Activated CD4-positive, alpha-beta T cell treated with anti-CD3 and anti-CD28 coated beads, Interleukin-2, amount 50 U/mL, for 4 hours (primary cell): ENCODE measurements around the gene TLX2.

Source experiments
- DNase-seq, 2 experiments: peaks; one replicate each; pipeline ENCODE4 v3.0.0-alpha.2; 2020

The TLX2 gene

DNA sequence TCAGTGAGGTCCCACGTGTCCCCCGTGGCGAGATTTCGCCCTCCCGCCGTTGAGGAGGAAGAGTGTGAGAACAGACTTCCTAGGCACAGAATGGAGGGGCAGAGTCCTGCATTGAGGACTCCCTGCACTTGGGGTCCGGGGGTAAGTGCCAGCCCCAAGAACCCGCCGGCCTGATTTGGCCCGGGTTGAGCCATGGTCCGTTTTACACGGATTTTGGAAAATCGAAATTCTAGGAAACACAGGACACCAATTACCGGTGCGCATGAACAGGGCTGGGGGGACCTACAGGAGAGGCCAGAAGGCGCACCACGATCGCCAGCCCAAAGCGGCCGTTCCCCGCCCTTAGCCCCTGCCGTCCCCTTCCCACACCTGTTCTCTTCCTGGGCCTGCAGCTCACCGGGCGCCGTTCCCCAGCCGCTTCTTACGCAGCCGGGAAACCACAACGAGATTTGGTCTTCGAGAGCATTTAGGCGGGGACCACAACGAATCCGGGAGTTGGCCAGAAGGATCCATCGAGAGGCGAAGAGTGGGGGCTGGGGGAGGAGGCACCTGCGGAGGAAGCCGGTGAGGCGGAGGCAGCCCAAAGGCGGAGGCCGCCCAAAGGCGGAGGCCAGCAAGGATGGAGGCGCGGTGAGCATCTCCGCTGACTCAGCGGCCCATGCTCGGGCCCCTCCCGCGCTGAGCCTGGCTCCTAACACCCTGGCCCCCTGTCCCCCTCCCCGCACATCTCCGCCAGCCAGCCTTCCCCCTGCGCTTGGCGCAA, 464 bp upstream of the TLX2 start:
- DNase-seq = no peak

DNA sequence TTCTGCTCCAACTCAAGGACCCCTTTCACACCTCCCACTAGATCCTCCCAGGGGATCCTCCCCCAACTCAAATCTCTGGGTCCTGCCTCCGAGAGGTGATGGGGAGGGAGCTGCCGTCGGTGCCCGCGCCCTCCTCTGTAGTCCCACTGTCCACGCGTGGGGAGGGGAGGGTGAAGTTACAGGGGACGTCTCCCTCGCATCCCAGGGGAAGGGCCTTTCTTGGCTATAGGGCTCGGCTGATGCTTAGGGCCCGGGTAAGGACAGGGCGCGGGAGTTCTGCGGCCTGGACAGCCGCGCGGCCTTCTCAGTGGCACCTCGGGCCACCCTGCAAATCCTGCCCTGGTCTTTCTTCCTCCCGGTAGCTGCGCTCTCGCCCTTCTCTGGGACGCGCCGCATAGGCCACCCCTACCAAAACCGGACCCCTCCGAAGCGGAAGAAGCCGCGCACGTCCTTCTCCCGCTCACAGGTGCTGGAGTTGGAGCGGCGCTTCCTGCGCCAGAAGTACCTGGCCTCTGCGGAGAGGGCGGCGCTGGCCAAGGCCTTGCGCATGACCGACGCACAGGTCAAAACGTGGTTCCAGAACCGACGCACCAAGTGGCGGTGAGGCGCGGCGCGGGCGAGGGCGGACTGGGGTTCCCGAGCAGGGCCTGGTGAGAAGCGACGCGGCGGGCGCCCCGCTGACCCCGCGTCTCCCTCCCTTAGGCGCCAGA, 1.2 kb downstream of the TLX2 start:
- DNase-seq = no peak

DNA sequence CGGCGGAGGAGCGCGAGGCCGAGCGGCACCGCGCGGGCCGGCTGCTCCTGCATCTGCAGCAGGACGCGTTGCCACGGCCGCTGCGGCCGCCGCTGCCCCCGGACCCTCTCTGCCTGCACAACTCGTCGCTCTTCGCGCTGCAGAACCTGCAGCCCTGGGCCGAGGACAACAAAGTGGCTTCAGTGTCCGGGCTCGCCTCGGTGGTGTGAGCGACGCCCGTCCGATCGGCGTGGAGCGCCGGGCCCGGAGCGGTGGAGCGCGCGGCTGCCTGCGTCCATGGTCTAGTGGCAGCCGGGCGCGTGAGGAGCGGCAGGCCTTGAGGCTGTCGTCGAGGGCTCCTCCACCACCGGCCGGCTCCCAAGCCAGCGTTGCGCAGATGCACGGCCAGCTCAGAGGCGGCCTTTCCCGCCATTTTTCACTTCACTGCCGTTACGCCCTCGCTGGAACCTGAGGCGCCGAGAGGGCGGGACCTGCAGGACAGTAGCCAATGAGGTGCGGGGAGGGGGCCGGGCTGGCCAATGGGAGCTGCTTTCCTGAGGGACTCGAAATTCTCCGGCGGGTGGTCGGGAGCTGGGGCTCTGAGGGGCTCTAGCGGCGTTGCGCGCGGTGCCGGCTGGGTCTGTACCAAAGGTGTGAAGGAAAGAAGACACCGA, 1.9 kb downstream of the TLX2 start:
- DNase-seq = peak; percentile 73 to 75

DNA sequence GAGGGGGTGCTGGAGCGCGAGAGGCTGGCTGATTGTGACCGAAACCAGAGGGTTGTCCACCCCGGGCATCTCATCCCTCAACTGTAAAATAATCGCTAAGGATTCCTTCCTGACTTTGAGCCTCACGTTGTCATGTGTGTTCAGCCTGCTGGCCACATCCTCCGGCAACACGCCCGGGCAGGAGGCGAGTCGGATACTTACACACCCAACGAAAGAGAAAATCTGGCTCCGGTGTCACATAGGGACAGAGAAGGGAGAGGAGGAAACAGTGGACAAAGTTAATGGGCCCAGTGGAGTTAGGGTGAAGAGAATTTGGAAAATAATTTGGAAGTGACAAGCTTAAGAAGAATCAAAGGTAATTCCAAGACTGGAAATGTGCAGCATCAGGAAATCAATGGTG, 2.4 kb downstream of the TLX2 start:
- DNase-seq = no peak

DNA sequence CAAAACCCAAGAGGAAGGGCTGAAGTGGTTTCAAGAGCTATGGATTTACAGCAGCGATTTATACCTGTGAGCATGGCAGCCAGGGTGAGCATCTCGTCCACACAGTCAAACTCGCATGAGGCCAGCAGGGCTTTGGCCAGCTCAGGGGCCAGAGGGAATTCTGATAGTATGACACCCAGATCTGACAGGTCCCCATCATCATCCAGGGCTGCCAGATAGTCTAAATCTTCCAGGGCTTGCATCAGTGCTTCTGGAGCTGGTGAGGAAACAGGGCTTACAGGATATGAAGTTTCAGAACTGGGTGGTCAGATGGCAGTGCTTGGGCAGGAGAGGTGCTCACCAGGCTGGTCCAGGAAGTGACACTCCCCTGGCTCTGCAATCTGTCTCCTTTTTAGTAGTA, 8.3 kb downstream of the TLX2 start:
- no peak for DNase-seq

DNA sequence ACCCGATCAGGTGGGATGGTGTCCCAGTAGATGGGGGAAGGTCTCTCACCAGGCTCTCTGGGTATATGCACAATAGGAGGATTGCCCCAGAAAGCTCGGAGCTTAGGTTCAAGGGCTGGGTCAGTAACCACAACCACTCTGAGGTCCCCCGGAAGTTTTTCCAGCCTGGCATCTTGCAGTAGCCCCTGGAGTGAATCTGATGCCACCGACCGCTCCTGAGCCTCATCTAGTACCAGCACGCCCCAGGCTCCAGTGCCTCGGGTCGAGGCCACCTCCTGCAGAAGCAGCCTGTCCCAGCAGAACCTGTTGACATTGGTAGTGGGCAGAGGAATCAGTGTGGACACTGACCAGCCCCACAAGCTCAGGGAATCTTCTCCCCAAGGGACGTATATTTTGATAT, 9.8 kb downstream of the TLX2 start:
- DNase-seq = no peak

DNA sequence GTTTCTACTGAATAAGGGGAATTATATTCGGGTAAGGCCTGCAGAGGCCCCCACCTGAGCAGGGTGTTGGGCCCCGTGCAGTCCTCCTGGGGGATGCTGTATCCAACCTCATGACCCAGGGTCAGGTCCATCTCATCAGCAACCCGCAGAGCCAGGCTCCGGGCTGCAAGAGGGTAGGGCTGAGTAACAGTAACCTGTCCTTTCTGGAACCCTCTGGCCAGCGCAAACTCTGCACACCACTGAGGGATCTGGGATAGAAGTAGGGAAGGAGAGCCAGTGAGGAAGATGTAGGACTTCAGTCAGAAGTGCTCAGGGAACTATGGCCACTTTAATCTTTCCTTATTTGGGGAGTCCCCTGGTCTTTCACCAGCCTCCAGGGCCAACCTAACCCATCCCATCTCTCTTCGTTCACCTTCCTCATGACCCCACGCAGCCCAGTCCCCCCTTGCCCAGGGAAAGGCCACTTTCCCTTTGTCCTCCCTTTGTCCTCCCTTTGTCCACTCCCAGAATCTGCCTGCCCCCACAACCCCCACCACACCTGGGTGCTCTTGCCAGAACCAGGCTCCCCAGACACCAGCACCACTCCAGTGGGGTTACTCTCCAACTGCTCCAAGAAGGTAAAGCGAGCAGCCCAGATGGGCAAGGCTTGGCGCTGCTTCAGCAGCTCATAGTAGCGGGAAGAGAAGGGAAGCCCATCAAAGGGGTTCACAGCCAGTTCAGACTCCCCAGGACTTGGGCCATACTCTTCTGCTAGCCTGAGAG, 10.9 kb downstream of the TLX2 start:
- no peak for DNase-seq

DNA sequence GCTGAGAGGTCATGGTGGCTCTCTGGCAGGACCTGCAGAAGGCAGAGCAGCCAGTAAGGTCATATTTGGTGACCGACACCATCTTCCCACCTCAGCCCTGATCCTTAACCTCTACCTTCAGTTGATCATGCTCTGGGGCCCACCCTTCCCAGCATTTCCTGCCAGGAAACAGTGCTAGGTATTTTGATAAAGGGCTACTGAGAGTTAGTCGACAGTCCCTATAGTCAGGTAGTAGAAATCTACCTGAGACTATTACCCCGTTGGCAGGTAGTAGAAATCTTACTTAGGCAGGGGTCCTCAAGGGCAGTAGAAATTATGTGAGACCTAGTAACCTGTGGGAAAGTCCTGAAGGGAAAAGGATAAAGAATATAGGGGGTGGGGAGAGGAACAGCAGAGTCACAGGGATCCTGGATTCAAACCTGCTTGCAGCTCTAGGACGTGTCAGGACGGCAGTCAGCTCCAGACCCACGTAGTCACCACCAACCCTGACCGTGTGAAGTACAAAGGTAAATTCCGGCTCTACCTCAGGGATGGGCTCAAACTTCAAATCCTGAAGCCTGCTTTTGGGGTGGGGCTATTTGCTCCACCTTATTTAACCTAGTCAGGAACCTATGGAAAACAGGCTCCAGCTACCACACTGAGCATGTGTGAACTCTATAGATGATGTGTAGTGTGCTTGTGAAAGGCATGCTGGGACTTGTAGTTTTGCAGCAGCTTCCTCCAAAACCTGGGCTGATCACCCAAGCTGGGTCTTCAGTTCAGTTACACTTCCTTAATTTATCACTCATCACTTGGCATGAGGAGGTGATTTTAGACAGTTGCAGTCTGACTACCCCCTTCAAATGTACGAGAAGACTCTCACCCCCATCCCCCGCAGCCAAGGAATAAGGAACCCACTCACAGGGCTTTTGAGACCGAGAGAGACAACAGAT, 11.7 kb downstream of the TLX2 start, which contains the start of gene DQX1:
TSS of gene DQX1 (minus strand) at position 515 of the 932 bp plus-strand sequence. CDS start at position 13, 502 bp downstream.
- no peak for DNase-seq

DNA sequence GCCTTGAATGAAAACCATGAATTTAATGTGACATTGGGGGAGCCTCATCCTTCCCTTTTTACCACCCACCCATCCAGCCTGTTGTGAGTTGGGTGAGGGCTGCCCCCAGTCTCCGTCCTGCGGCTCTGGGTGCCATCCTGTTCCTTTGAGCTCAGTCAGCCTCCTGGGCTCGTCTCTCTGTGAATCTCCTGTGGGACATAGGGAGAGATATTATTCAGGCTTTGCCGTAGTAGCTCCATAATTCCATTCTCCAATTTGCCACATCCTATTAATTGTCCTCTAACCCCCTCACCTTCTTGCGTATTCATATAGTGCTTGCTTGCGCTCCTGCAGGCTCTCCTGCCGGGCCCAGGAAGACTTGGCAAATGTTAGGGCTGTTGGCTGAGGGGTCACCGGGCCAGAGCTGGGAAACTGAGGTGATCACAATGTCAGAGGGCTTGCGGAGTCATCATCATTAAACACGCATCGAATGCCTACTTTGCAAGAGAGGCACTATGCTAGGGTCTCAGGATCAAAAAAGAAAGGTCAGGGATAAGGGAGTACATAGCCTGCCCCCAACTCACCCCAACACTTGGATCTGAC, 12.5 kb downstream of the TLX2 start:
- no peak for DNase-seq

DNA sequence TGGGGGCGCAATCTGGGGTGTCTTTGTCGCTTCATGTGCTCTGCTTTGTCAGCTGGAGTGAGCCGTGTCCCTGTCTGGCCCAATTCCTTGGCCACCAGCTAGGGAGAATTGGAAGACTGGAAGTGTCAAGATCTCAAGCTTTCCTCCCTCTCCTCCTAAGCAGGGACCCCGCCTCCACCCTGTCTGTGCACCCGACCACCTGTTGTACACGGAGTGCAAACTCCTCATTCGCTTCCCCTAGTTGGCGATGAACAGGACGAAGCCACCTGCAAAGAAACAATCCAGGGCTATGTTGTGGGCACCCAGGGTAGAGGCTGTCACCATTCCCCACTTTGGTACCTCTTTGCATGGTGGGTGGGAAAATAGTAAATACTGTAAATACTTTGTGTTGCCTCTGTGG, 13.5 kb downstream of the TLX2 start:
- DNase-seq = no peak

DNA sequence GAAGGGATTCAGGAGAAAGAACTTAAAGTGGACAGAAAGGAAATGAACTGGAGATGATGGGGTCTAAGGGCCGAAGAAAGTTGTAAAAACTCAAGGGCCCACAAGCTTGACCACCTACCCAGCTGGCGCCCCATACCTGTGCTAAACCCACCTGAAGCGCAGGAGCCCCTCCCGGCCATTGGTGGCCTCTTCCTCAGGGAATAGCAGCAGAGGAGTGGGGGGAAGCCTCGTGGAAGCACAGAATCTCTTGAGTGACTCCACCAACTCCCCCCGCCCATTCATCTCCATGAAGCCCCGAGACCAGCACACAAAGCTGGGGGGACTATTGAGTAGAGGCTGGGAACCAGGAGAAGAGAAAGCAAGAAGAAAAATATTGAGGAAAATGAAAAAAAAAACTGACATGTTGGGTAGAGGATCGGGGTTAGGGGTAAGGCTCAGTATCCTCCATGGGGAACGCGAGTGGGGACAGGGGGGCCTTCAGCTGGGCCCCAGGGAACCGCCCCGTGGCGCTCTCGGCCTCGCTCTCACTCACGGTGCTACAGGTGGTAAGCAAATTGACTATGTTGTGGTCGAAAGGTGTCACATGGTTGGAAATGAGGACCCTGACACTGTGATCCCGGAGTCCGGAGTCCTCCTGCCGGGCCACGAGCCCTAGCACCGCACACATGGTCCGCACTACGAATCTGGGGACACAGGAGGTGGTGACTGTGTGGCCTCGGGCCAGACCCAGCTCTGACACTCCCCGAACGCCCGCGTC, 14.5 kb downstream of the TLX2 start:
- DNase-seq = no peak

DNA sequence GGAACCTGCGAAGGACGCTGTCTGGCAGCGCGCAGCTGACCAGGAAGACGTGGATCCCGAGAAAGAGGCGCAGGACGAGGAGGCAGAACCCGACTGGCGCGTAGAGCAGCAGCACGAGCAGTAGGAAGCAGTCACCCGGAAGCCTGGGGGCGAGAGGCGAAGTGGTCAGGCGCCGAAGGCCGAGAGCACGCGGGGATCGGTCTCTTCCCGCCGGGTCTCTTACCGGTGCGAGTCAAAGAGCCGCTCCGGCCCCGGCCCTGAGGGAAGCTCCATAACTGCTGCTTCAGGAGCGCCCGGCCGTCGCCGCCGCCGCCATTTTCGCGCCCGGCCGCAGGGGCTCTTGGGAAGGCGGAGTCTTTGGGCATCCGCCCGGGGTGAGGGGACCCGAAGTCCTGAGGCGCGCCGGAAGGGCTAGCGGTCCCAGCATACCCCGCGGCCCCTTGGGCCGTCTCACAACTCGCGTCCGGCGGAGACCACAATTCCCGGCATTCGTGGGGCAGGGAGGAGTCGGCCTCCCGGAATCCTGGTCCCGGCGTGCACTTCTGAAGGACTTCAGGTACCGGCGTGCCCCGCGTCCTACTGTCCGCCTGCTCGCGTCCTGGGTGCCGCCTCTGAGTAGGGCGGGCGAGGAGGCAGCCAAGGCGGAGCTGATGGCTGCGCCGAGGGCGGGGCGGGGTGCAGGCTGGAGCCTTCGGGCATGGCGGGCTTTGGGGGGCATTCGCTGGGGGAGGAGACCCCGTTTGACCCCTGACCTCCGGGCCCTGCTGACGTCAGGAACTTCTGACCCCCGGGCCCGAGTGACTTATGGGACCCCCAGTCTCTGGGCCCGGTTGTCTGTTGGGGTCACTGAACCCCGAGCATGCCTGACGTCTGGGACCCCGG, 15.3 kb downstream of the TLX2 start, which contains the start of the genes AUP1 and HTRA2:
TSS of gene AUP1 (minus strand) at position 350 of the 882 bp plus-strand sequence. CDS start at position 273, 77 bp downstream.
TSS of gene HTRA2 (plus strand) at position 577 of the 882 bp plus-strand sequence. CDS start at position 651, 74 bp downstream.
- peak; percentile 79 to 81 for DNase-seq

DNA sequence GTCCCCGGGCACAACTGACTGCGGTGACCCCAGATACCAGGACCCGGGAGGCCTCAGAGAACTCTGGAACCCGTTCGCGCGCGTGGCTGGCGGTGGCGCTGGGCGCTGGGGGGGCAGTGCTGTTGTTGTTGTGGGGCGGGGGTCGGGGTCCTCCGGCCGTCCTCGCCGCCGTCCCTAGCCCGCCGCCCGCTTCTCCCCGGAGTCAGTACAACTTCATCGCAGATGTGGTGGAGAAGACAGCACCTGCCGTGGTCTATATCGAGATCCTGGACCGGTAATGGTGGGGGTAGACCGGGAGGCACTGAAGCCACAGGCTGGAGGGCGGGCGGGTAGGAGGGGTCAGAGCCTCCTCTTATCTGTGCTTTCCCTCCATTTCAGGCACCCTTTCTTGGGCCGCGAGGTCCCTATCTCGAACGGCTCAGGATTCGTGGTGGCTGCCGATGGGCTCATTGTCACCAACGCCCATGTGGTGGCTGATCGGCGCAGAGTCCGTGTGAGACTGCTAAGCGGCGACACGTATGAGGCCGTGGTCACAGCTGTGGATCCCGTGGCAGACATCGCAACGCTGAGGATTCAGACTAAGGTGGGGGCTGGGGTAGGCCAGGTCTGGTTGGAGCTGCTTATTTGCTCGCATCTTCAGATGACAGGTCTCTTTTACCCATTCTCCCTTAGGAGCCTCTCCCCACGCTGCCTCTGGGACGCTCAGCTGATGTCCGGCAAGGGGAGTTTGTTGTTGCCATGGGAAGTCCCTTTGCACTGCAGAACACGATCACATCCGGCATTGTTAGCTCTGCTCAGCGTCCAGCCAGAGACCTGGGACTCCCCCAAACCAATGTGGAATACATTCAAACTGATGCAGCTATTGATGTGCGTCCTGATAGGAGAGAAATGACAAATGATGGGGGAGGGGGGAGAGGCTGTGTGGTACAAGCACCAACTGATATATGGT, 16.3 kb downstream of the TLX2 start:
- peak in 1 of 2 experiments; percentile 26 for DNase-seq

DNA sequence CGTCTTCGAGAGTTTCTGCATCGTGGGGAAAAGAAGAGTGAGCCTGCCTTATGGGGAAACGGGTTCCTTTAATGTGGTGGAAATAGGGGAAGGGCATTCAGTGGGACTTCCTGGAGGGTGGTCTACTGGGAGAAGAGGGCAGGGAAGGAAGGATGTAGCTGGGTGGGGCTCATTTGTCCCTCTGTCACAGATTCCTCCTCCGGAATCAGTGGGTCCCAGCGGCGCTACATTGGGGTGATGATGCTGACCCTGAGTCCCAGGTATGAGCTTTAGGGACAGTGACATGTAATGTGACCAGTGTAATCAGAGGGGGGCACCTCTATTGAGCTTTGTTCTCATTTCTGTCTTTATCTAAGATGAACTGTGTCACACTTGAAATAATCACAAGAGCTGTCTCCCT, 17.4 kb downstream of the TLX2 start:
- DNase-seq = no peak

DNA sequence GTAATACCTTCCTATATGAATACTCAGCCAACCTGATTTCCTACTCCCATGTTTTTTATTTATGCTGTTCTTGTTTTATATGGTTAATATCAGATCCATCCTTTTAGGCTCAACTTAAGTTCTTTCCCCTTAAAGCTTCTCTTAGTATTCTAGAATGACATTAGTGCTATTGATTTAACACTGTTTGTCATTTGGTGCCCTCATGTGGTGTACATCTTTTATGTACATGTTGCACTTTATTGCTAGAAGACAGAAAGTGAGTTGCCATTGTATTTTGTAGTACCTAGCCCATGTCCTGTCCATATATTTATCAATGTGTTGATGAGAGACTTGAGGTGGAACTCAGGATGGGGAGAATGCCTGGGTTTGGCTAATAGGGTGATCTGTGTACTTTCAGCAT, 18.0 kb downstream of the TLX2 start:
- DNase-seq = no peak

DNA sequence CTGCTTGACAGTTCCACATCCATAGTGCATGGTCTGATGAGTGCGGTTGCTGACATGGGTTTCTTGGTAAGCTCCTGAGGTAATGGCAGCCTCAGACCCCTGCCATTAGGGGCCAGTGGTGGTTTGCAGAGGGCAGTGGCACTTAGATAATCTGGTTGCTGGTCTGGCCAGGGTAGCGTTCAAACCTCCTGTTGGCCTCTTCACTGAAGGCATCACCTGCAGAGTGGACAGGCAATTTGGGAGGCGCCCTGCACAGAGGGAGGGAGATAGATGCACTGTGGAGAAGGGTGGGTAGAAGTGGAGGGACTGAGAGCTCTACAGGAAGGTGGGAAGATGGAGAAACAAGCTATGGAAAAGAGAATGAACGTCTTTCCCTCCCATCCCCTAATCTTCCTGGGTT, 19.2 kb downstream of the TLX2 start:
- DNase-seq = no peak

DNA sequence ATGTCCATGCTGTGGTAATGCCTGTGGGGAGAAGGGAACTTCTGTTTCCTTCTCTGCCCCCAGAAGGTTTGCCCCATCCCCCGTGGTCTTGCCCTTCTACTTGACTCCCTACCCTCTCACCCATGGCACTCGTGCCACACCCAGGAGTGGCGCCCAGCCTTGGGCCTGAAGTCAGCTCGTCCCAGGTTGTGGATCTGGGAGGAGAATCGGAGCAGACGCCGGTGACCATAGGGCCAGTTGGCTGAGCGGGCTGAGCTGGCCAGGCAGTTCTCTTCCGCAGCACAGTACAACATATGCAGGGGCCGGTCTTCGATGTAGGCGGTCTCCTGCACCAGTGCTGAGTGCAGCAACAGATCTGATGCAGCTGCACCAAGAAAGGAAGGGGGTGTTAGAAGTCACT, 20.2 kb downstream of the TLX2 start:
- DNase-seq = no peak

DNA sequence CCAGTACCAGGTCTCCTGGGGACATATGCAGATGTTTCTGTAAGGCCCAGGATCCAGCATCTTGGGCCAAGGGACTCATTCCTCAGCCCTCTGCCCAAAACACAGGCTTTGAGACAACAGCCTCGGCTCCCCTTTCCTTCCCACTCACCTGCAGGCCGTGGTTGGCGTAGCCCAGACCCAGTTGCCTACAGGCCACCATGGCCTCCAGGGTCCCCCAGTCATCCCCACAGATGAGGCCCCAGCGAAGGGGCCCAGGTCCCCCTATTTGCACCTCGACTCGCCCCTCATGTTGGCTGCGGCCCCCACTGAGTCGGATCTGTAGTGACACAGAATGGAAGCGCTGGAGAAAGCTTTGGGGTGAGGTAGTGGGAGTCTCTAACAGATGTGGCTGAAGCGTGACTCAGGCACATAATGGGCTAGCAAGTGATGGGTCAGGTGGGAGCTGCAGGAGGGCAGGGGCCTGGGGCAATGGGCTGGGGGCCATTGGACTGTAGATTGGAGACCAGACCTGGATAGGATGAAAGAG, 21.3 kb downstream of the TLX2 start:
- DNase-seq = no peak
